Activated B cell treated with CpG ODN at 0.5 μM for 24 hours (primary cell): ENCODE results near the gene SARNP. TPM values are rescaled to one million over a fixed set of nuclear protein-coding genes. Genes with fewer than 3 reads are reported as not detected.

Experiments used
- ATAC-seq: fragments of 200-7000 bp; cut with Tn5 transposase; one replicate; pipeline ENCODE4 v1.10.0; 2021; ENCODE audit warnings: low read depth, mild to moderate bottlenecking, moderate library complexity
- CTCF ChIA-PET: fragments of 350-600 bp; sonication (Branson Sonifier 250); formaldehyde crosslinking; loops from one replicate; lab custom pipeline; 2021; ENCODE audit warnings: antibody characterized with exemption; lab: Charles Lee
- POLR2A ChIA-PET: fragments of 350-600 bp; sonication (Branson Sonifier 250); formaldehyde crosslinking; loops from one replicate; lab custom pipeline; 2021; ENCODE audit warnings: antibody characterized with exemption; lab: Charles Lee
- DNase-seq: peaks from one replicate; pipeline ENCODE4 v3.0.0; 2022
- H3K27ac Mint-ChIP-seq: one replicate; pipeline ENCODE4 v1.8.0; 2020; ENCODE audit warnings: mixed read lengths
- H3K27me3 Mint-ChIP-seq: one replicate; pipeline ENCODE4 v1.8.0; 2021; ENCODE audit warnings: mixed read lengths
- H3K36me3 Mint-ChIP-seq: one replicate; pipeline ENCODE4 v1.8.0; 2021; ENCODE audit warnings: low read depth, mixed read lengths
- H3K4me1 Mint-ChIP-seq: one replicate; pipeline ENCODE4 v1.8.0; 2021; ENCODE audit warnings: mixed read lengths
- H3K4me3 Mint-ChIP-seq: one replicate; pipeline ENCODE4 v1.8.0; 2020; ENCODE audit warnings: mild to moderate bottlenecking, mixed read lengths
- H3K9me3 Mint-ChIP-seq: one replicate; pipeline ENCODE4 v1.8.0; 2020; ENCODE audit warnings: mixed read lengths
- intact Hi-C: fragments of 100-400 bp; cut with micrococcal nuclease; formaldehyde crosslinking; loops from one replicate; pipeline ENCODE4 v1.15.1; 2024
- total RNA-seq: library from RNA; stranded (reverse); gene quantifications from 2 replicates; pipeline ENCODE4 v1.2.3, GENCODE V29; 2022
- TF ChIP-seq, protein P1 (sequence below): fragments of 200-600 bp; IDR thresholded peaks from one replicate; pipeline ENCODE4 v1.8.0; 2022; ENCODE audit warnings: antibody characterized with exemption, mild to moderate bottlenecking

Gene SARNP
- total RNA-seq, 1 donor from 2014 or later = 53.6 TPM

DNA sequence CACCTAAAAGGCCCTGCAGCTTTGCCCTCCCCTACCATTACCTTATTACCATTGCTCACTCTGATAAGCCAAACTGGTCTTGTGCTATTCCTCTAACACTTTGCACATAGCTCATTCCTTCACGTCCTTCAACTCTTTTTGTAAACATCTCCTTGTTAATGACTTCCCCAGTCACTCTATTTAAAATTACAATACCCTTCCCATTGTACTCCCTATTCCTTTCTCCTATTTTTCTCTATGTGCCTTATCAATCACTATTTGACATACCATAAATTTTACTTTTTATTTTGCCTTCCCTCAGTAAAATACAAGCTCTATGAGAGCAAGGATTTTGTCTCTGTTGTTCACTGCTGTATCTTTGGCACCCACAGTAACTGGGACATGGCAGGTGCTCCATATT is 5.4 kb downstream of the SARNP start:
- Mint-ChIP-seq H3K4me3 (no peak overlapping the region), H3K9me3 (no peaks in the 10 kb centered on the region), H3K36me3 (peaks cover 53% of the 10 kb centered on the region), H3K27me3 (no peaks in the 10 kb centered on the region), H3K4me1 (peaks cover 32% of the 10 kb centered on the region), H3K27ac (no peak overlapping the region)
- intact Hi-C loops = loop anchor here (10.0 kb wide), 1 partner anchor 827 kb away; the partner anchor contains the start of gene TESPA1
- ATAC-seq (no peak), DNase-seq (no peak)
- CTCF ChIA-PET = interaction anchor here (0.8 to 1.7 kb wide), 2 partner anchors 12 to 74 kb away, joined by 3 to 4 read pairs; no protein-coding TSS in a partner anchor
- TF ChIP-seq, protein P1, sequence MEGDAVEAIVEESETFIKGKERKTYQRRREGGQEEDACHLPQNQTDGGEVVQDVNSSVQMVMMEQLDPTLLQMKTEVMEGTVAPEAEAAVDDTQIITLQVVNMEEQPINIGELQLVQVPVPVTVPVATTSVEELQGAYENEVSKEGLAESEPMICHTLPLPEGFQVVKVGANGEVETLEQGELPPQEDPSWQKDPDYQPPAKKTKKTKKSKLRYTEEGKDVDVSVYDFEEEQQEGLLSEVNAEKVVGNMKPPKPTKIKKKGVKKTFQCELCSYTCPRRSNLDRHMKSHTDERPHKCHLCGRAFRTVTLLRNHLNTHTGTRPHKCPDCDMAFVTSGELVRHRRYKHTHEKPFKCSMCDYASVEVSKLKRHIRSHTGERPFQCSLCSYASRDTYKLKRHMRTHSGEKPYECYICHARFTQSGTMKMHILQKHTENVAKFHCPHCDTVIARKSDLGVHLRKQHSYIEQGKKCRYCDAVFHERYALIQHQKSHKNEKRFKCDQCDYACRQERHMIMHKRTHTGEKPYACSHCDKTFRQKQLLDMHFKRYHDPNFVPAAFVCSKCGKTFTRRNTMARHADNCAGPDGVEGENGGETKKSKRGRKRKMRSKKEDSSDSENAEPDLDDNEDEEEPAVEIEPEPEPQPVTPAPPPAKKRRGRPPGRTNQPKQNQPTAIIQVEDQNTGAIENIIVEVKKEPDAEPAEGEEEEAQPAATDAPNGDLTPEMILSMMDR = no peak
- POLR2A ChIA-PET = interaction anchor here (1.1 kb wide), 1 partner anchor 19 kb away, joined by 3 read pairs; no protein-coding TSS in a partner anchor

DNA sequence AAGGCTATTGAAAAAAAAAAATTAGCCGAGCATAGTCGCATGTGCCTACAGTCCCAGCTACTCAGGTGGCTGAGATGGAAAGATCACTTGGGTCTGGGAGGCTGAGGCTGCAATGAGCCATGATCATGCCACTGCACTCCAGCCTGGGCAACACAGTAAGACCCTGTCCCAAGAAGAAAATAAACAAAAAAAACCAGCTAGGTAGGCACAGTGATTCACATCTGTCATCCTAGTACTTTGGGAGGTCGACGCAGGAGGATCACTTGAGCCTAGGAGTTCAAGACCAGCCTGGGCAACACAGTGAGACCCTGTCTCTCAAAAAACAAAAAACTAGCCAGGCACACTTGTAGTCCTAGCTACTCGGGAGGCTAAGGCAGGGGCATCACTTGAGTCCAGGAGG is 8.2 kb downstream of the SARNP start:
- intact Hi-C loops = no loop called here
- ChIA-PET POLR2A (no interaction called here), CTCF (no interaction called here)
- DNase-seq = no peak
- no peaks in the 10 kb centered on the region for H3K27me3 Mint-ChIP-seq
- peaks cover 22% of the 10 kb centered on the region for H3K4me1 Mint-ChIP-seq
- no peaks in the 10 kb centered on the region for H3K9me3 Mint-ChIP-seq
- TF ChIP-seq, protein P1 = no peak
- H3K4me3 Mint-ChIP-seq = no peak overlapping the region
- H3K27ac Mint-ChIP-seq = no peak overlapping the region
- no peak for ATAC-seq
- H3K36me3 Mint-ChIP-seq = peaks cover 50% of the 10 kb centered on the region

DNA sequence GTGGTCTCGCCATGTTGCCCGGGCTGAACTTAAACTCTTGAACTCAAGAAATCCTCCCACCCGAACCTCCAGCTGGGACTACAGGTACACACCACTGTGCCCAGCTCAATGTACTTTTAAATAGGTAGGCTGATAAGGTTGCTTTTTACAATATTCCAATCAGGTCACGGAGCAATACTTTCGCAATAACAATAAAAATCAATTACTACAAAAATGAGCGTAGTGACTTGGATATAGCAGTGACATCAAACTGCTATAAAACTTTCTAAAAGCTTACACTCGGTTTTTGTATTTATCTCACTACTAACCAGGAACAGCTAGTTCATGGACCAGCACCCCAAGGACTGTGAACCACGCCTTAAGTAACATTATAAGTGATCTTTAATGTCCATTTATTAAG is 10.5 kb downstream of the SARNP start:
- H3K4me1 Mint-ChIP-seq = peaks cover 8% of the 10 kb centered on the region

DNA sequence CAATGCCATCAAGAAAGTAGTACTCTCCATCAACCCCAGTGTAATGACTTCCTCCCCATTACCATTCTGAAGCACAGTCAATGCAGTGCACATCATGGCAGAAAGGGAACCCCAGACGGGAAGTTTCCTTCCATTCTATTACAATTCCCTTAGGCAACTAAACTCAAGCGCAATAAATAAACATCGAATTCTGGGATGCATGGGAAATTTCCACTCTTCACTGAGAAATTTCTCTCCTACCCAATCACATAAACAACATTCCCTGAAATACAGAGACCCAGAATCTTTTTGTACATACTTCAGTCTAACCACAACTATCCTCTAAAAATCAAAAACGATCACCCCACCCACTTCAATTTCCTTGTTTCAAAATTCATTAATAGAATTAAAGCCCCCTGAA is 20.0 kb downstream of the SARNP start:
- ChIA-PET POLR2A (interaction anchor here (0.5 to 0.6 kb wide), 2 partner anchors 34 to 60 kb away, joined by 3 to 7 read pairs; no protein-coding TSS in a partner anchor), CTCF (interaction anchor here (1.0 to 3.8 kb wide), 6 partner anchors 21 to 143 kb away, joined by 3 to 30 read pairs (median 4); partner anchors contain the start of genes GDF11 and ORMDL2)
- H3K4me1 Mint-ChIP-seq = peaks cover 1% of the 10 kb centered on the region
- H3K36me3 Mint-ChIP-seq = peaks cover 84% of the 10 kb centered on the region
- ATAC-seq (no peak), DNase-seq (no peak)
- no peaks in the 10 kb centered on the region for H3K9me3 Mint-ChIP-seq
- no peaks in the 10 kb centered on the region for H3K27me3 Mint-ChIP-seq
- intact Hi-C loops = loop anchor here (1.0 to 5.0 kb wide), 2 partner anchors 59 to 135 kb away; no protein-coding TSS in a partner anchor
- TF ChIP-seq, protein P1 = no peak
- H3K27ac Mint-ChIP-seq = no peak overlapping the region
- no peak overlapping the region for H3K4me3 Mint-ChIP-seq

More for the DNA sequence above, 10.5 kb downstream of the SARNP start:
- ATAC-seq (no peak), DNase-seq (no peak)
- no peak overlapping the region for H3K4me3 Mint-ChIP-seq
- no peaks in the 10 kb centered on the region for H3K9me3 Mint-ChIP-seq
- CTCF ChIA-PET = no interaction called here
- TF ChIP-seq, protein P1 = no peak
- H3K27me3 Mint-ChIP-seq = no peaks in the 10 kb centered on the region
- H3K36me3 Mint-ChIP-seq = peaks cover 53% of the 10 kb centered on the region
- POLR2A ChIA-PET = no interaction called here
- H3K27ac Mint-ChIP-seq = no peak overlapping the region
- intact Hi-C loops = no loop called here

DNA sequence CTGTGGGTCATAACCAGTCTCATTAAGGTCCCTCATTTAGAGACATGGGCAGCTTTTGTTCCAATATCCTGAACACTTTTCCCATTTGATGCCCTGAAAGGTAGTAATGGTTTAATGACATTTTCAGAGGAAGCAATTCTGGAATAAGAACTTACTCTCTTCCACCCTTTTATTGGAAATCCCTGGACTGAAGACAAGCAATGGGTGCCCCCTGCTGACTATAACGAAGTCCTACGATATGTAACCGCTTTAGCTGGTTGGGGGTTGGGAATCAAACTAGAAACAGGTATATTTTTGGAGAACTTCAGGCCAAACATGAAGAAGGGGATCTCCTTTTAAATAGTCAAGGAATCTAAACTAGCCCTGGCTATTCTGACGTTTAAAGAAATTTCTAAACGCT is 20.5 kb downstream of the SARNP start:
- peaks cover 1% of the 10 kb centered on the region for H3K4me1 Mint-ChIP-seq
- H3K27me3 Mint-ChIP-seq = no peaks in the 10 kb centered on the region
- no peak overlapping the region for H3K27ac Mint-ChIP-seq
- peaks cover 84% of the 10 kb centered on the region for H3K36me3 Mint-ChIP-seq
- intact Hi-C loops = loop anchor here (1.0 to 5.0 kb wide), 2 partner anchors 59 to 135 kb away; no protein-coding TSS in a partner anchor
- DNase-seq (no peak), ATAC-seq (no peak)
- POLR2A ChIA-PET = interaction anchor here (0.5 to 0.6 kb wide), 2 partner anchors 33 to 60 kb away, joined by 3 to 7 read pairs; no protein-coding TSS in a partner anchor
- CTCF ChIA-PET = interaction anchor here (1.0 to 3.8 kb wide), 7 partner anchors 21 to 143 kb away, joined by 3 to 30 read pairs (median 4); partner anchors contain the start of genes GDF11 and ORMDL2
- TF ChIP-seq, protein P1 = no peak
- H3K9me3 Mint-ChIP-seq = no peaks in the 10 kb centered on the region
- H3K4me3 Mint-ChIP-seq = no peak overlapping the region
